ENCODE measurements around the gene ASCC3.

ASCC3 gene

GRCh38 chr6:100599088-100599770 lies 281.9 kb downstream of the ASCC3 start:
- DNase-seq (ENCODE audit: low read depth in 2 of 2) = no peak

- DNase-seq (ENCODE audit: low read depth in 2 of 2) = no peak
Measured at GRCh38 chr6:100595456-100595855, 285.7 kb downstream of the ASCC3 start.

- no peak for DNase-seq (ENCODE audit: low read depth in 2 of 2)
Measured at GRCh38 chr6:100593522-100593921, 287.6 kb downstream of the ASCC3 start.

GRCh38 chr6:100592929-100593328 lies 288.2 kb downstream of the ASCC3 start:
- DNase-seq (ENCODE audit: low read depth in 2 of 2) = no peak

GRCh38 chr6:100577425-100577824 lies 303.7 kb downstream of the ASCC3 start:
- no peak for DNase-seq (ENCODE audit: low read depth in 2 of 2)

GRCh38 chr6:100575921-100576320 lies 305.2 kb downstream of the ASCC3 start:
- DNase-seq (ENCODE audit: low read depth in 2 of 2) = no peak

- DNase-seq (ENCODE audit: low read depth in 2 of 2) = no peak
Measured at GRCh38 chr6:100574836-100575235, 306.3 kb downstream of the ASCC3 start.

GRCh38 chr6:100573166-100573565 lies 308.0 kb downstream of the ASCC3 start:
- no peak for DNase-seq (ENCODE audit: low read depth in 2 of 2)

- no peak for DNase-seq (ENCODE audit: low read depth in 2 of 2)
Measured at GRCh38 chr6:100568255-100568654, 312.9 kb downstream of the ASCC3 start.

GRCh38 chr6:100566563-100566962 lies 314.6 kb downstream of the ASCC3 start:
- DNase-seq (ENCODE audit: low read depth in 2 of 2) = no peak

- DNase-seq (ENCODE audit: low read depth in 2 of 2) = no peak
Measured at GRCh38 chr6:100565439-100566104, 315.6 kb downstream of the ASCC3 start.

GRCh38 chr6:100559859-100560258 lies 321.3 kb downstream of the ASCC3 start:
- DNase-seq (ENCODE audit: low read depth in 2 of 2) = no peak

GRCh38 chr6:100554228-100554627 lies 326.9 kb downstream of the ASCC3 start:
- DNase-seq (ENCODE audit: low read depth in 2 of 2) = no peak

- DNase-seq (ENCODE audit: low read depth in 2 of 2) = no peak
Measured at GRCh38 chr6:100553243-100553642, 327.9 kb downstream of the ASCC3 start.

GRCh38 chr6:100549406-100550167 lies 331.5 kb downstream of the ASCC3 start:
- DNase-seq (ENCODE audit: low read depth in 2 of 2) = no peak

- DNase-seq (ENCODE audit: low read depth in 2 of 2) = no peak
Measured at GRCh38 chr6:100538086-100538485, 343.0 kb downstream of the ASCC3 start.

GRCh38 chr6:100518588-100518987 lies 362.5 kb downstream of the ASCC3 start:
- DNase-seq (ENCODE audit: low read depth in 2 of 2) = no peak

- DNase-seq (ENCODE audit: low read depth in 2 of 2) = no peak
Measured at GRCh38 chr6:100517633-100518032, 363.5 kb downstream of the ASCC3 start.

- DNase-seq (ENCODE audit: low read depth in 2 of 2) = no peak
Measured at GRCh38 chr6:100517106-100517505, 364.0 kb downstream of the ASCC3 start.

GRCh38 chr6:100514660-100515059 lies 366.5 kb downstream of the ASCC3 start:
- DNase-seq (ENCODE audit: low read depth in 2 of 2) = no peak

- DNase-seq (ENCODE audit: low read depth in 2 of 2) = no peak
Measured at GRCh38 chr6:100512203-100512862, 368.8 kb downstream of the ASCC3 start.

- no peak for DNase-seq (ENCODE audit: low read depth in 2 of 2)
Measured at GRCh38 chr6:100509101-100509500, 372.0 kb downstream of the ASCC3 start.
